Left lung (tissue), 10 donors: ENCODE measurements around the gene MAGEC3. TPM values are rescaled to one million over a fixed set of nuclear protein-coding genes. Genes with fewer than 3 reads are reported as not detected.
"Not testable (repeated sequence)": the region's sequence is repeated elsewhere in the genome, so short reads cannot be mapped to it uniquely, and the experiment has no call there.

Experiments used
- ATAC-seq: fragments of 200-7000 bp; cut with Tn5 transposase; one replicate; pipeline ENCODE4 v1.9.1; 2020; ENCODE audit warnings: moderate library complexity
- DNase-seq, 4 donors: peaks; one replicate each; pipeline ENCODE4 v3.0.0-alpha.2; 2013 to 2020
- H3K27ac ChIP-seq, 2 donors: fragments of 200-600 bp; sonication (generic) in 1 of 2; one replicate each; pipeline versions ENCODE4 v1.5.0 to v1.8.0; 2020 to 2021
- H3K27me3 ChIP-seq, 2 donors: fragments of 200-600 bp; sonication (generic) in 1 of 2; one replicate each; pipeline versions ENCODE4 v1.5.0 to v1.8.0; 2020 to 2021
- H3K36me3 ChIP-seq, 2 donors: fragments of 200-600 bp; sonication (generic) in 1 of 2; one replicate each; pipeline versions ENCODE4 v1.5.0 to v1.8.0; 2020 to 2021
- H3K4me1 ChIP-seq, 2 donors: fragments of 200-600 bp; one replicate each; pipeline ENCODE4 v1.8.0; 2021
- H3K4me3 ChIP-seq, 2 donors: fragments of 200-600 bp; sonication (generic) in 1 of 2; one replicate each; pipeline versions ENCODE4 v1.5.0 to v1.8.0; 2020 to 2021; ENCODE audit warnings: mild to moderate bottlenecking in 1 of 2
- H3K9me3 ChIP-seq, 2 donors: fragments of 200-600 bp; sonication (generic) in 1 of 2; one replicate each; pipeline versions ENCODE4 v1.5.0 to v1.8.0; 2020 to 2021
- CTCF ChIP-seq, 2 donors: fragments of 200-600 bp; sonication (generic) in 1 of 2; IDR thresholded peaks; one replicate each; pipeline versions ENCODE4 v1.5.0 to v1.8.0; 2021; ENCODE audit warnings: antibody characterized with exemption in 2 of 2
- intact Hi-C, 2 donors: fragments of 100-400 bp; cut with DNase I; formaldehyde crosslinking; loops; one replicate each; pipeline versions ENCODE4 v1.11.2 to v1.14.2; 2022
- polyA plus RNA-seq, 6 donors: library from polyadenylated mRNA; unstranded; fragments of 120-200 nt; gene quantifications; one replicate each; pipeline ENCODE4 v1.2.1, GENCODE V29; 2013; ENCODE audit not compliant: insufficient read length in 6 of 6
- total RNA-seq, 2 donors: library from RNA; stranded (reverse); fragmentation: NEBNext Ultra II Directional; extraction: Animal tissue kit (Norgen Biotek cat#: 25700); gene quantifications; one replicate each; pipeline ENCODE4 v1.2.1, GENCODE V29; 2021
- donor health status: DM: no; HTN: yes; CAD: no.
- donor health status: DM: no; HTN: no; CAD: no.

MAGEC3 gene
- total and polyA plus RNA-seq, 8 donors = 0.60 to 0.92 (median 0.76) TPM; not detected in 3

- no peak overlapping the region for H3K4me3 ChIP-seq
- no peaks in the 10 kb centered on the region for H3K9me3 ChIP-seq
- no peaks in the 10 kb centered on the region for H3K27me3 ChIP-seq
- intact Hi-C loops = no loop called here
- H3K36me3 ChIP-seq = no peaks in the 10 kb centered on the region
- no peak for ATAC-seq
- no peak for TF ChIP-seq CTCF (IDR thresholded peaks at IDR 0.05)
- no peaks in the 10 kb centered on the region for H3K4me1 ChIP-seq
- DNase-seq = no peak
- no peak overlapping the region for H3K27ac ChIP-seq
Measured at GRCh38 chrX:141832247-141832646, 5.9 kb upstream of the MAGEC3 start.

- Histone ChIP-seq H3K4me1 (no peaks in the 10 kb centered on the region), H3K4me3 (no peak overlapping the region), H3K27ac (no peak overlapping the region), H3K9me3 (no peaks in the 10 kb centered on the region), H3K36me3 (no peaks in the 10 kb centered on the region), H3K27me3 (no peaks in the 10 kb centered on the region)
- intact Hi-C loops = no loop called here
- ATAC-seq (no peak), DNase-seq (no peak)
- no peak for TF ChIP-seq CTCF (IDR thresholded peaks at IDR 0.05)
Measured at GRCh38 chrX:141839856-141840255, 1.7 kb downstream of the MAGEC3 start.

GRCh38 chrX:141857479-141857878, 19.4 kb downstream of the MAGEC3 start:
- Histone ChIP-seq H3K27me3 (no peaks in the 10 kb centered on the region), H3K4me3 (no peak overlapping the region), H3K9me3 (no peaks in the 10 kb centered on the region), H3K4me1 (no peaks in the 10 kb centered on the region), H3K27ac (no peak overlapping the region), H3K36me3 (no peaks in the 10 kb centered on the region)
- no peak for DNase-seq
- intact Hi-C loops = no loop called here
- no peak for TF ChIP-seq CTCF (IDR thresholded peaks at IDR 0.05)
- peak; percentile 81 for ATAC-seq

GRCh38 chrX:141879616-141880015, 41.5 kb downstream of the MAGEC3 start:
- no peaks in the 10 kb centered on the region for H3K4me1 ChIP-seq
- TF ChIP-seq CTCF (IDR thresholded peaks at IDR 0.05) = no peak
- no peak overlapping the region for H3K27ac ChIP-seq
- ATAC-seq (no peak), DNase-seq (no peak)
- no peaks in the 10 kb centered on the region for H3K27me3 ChIP-seq
- intact Hi-C loops = no loop called here
- H3K4me3 ChIP-seq = no peak overlapping the region
- no peaks in the 10 kb centered on the region for H3K9me3 ChIP-seq
- no peaks in the 10 kb centered on the region for H3K36me3 ChIP-seq

- H3K4me3 ChIP-seq, DNase-seq, ATAC-seq, H3K27ac ChIP-seq, intact Hi-C loops, H3K9me3 ChIP-seq, H3K36me3 ChIP-seq, H3K4me1 ChIP-seq, H3K27me3 ChIP-seq: not testable (repeated sequence)
Measured at GRCh38 chrX:141888811-141889210, 50.7 kb downstream of the MAGEC3 start.

- H3K27me3 ChIP-seq = no peaks in the 10 kb centered on the region
- no peak for DNase-seq
- no peak overlapping the region for H3K4me3 ChIP-seq
- intact Hi-C loops = no loop called here
- no peaks in the 10 kb centered on the region for H3K36me3 ChIP-seq
- no peak for TF ChIP-seq CTCF (IDR thresholded peaks at IDR 0.05)
- no peak overlapping the region for H3K27ac ChIP-seq
- no peaks in the 10 kb centered on the region for H3K9me3 ChIP-seq
- H3K4me1 ChIP-seq = no peaks in the 10 kb centered on the region
- no peak for ATAC-seq
Measured at GRCh38 chrX:141894733-141895132, 56.6 kb downstream of the MAGEC3 start.
